H9 (cell line): Measurements from ENCODE around the gene SLC2A2. TPM values are rescaled to one million over a fixed set of nuclear protein-coding genes. Genes with fewer than 3 reads are reported as not detected.

Experiments
- DNase-seq: peaks from one replicate; pipeline ENCODE4 v3.0.0-alpha.2; 2017
- H2AFZ ChIP-seq: one replicate; pipeline ENCODE4 v1.6.1; 2013; ENCODE audit warnings: mild to moderate bottlenecking, low read length, control low read depth, moderate library complexity
- H2AK5ac ChIP-seq: 2 replicates; pipeline ENCODE4 v1.6.1; 2013; ENCODE audit warnings: low read length, control low read depth, mixed read lengths; ENCODE audit not compliant: insufficient read length
- H2BK120ac ChIP-seq: one replicate; pipeline ENCODE4 v1.6.1; 2013; ENCODE audit warnings: low read depth, mild to moderate bottlenecking, low read length, control low read depth, inconsistent platforms; ENCODE audit not compliant: poor library complexity, severe bottlenecking
- H2BK12ac ChIP-seq: 2 replicates; pipeline ENCODE4 v1.6.1; 2013; ENCODE audit warnings: low read length, control low read depth, mixed read lengths, low read depth; ENCODE audit not compliant: insufficient read length
- H2BK15ac ChIP-seq: 2 replicates; pipeline ENCODE4 v1.6.1; 2013; ENCODE audit warnings: low read depth, low read length, control low read depth
- H2BK20ac ChIP-seq: one replicate; pipeline ENCODE4 v1.6.1; 2013; ENCODE audit warnings: low read depth, mild to moderate bottlenecking, low read length, control low read depth, inconsistent platforms; ENCODE audit not compliant: poor library complexity, severe bottlenecking
- H2BK5ac ChIP-seq: 2 replicates; pipeline ENCODE4 v1.6.1; 2013; ENCODE audit warnings: low read length, control low read depth, mixed read lengths; ENCODE audit not compliant: insufficient read length
- H3K14ac ChIP-seq: 2 replicates; pipeline ENCODE4 v1.6.1; 2013; ENCODE audit warnings: low read length, control low read depth; ENCODE audit not compliant: insufficient read depth
- H3K18ac ChIP-seq: 2 replicates; pipeline ENCODE4 v1.6.1; 2013; ENCODE audit warnings: low read depth, mild to moderate bottlenecking, mixed read lengths, low read length, control low read depth; ENCODE audit not compliant: insufficient read length
- H3K23ac ChIP-seq: 2 replicates; pipeline ENCODE4 v1.6.1; 2013; ENCODE audit warnings: low read length, control low read depth, mixed read lengths, low read depth; ENCODE audit not compliant: insufficient read length
- H3K23me2 ChIP-seq: 2 replicates; pipeline ENCODE4 v1.6.1; 2013; ENCODE audit warnings: low read depth, mild to moderate bottlenecking, mixed read lengths, low read length, control low read depth; ENCODE audit not compliant: insufficient read length, poor library complexity, severe bottlenecking
- H3K27ac ChIP-seq: 2 replicates; pipeline ENCODE4 v1.5.1; 2013; ENCODE audit warnings: low read length, control low read depth, mixed read lengths, low read depth; ENCODE audit not compliant: insufficient read length
- H3K27me3 ChIP-seq: 2 replicates; pipeline ENCODE4 v1.6.1; 2013; ENCODE audit warnings: low read length, control low read depth, inconsistent platforms; ENCODE audit not compliant: insufficient read depth
- H3K4ac ChIP-seq: 2 replicates; pipeline ENCODE4 v1.6.1; 2013; ENCODE audit warnings: low read depth, mild to moderate bottlenecking, control low read depth, inconsistent platforms, low read length, moderate library complexity
- H3K4me1 ChIP-seq: 2 replicates; pipeline ENCODE4 v1.6.1; 2013; ENCODE audit warnings: low read length, control low read depth, inconsistent platforms; ENCODE audit not compliant: insufficient read depth
- H3K4me2 ChIP-seq: 2 replicates; pipeline ENCODE4 v1.6.1; 2013; ENCODE audit warnings: low read length, control low read depth, mixed read lengths; ENCODE audit not compliant: insufficient read length, insufficient read depth
- H3K56ac ChIP-seq: 2 replicates; pipeline ENCODE4 v1.6.1; 2013; ENCODE audit warnings: low read depth, mild to moderate bottlenecking, mixed read lengths, low read length, control low read depth; ENCODE audit not compliant: insufficient read length
- H3K79me1 ChIP-seq: 2 replicates; pipeline ENCODE4 v1.6.1; 2013; ENCODE audit warnings: low read depth, mild to moderate bottlenecking, moderate library complexity, low read length, control low read depth, inconsistent platforms; ENCODE audit not compliant: insufficient read depth, poor library complexity, severe bottlenecking
- H3K79me2 ChIP-seq: 2 replicates; pipeline ENCODE4 v1.6.1; 2013; ENCODE audit warnings: low read length, control low read depth, inconsistent platforms; ENCODE audit not compliant: insufficient read depth
- H3K9ac ChIP-seq: 2 replicates; pipeline ENCODE4 v1.6.1; 2013; ENCODE audit warnings: low read length, control low read depth, mixed read lengths; ENCODE audit not compliant: insufficient read length; ENCODE audit errors: extremely low read depth
- H3K9me3 ChIP-seq: one replicate; pipeline ENCODE4 v1.6.1; 2013; ENCODE audit warnings: low read depth, low read length, inconsistent platforms; ENCODE audit not compliant: control insufficient read depth
- H3T11ph ChIP-seq: one replicate; pipeline ENCODE4 v1.6.1; 2013; ENCODE audit warnings: mild to moderate bottlenecking, low read length, control low read depth, inconsistent platforms
- H4K20me1 ChIP-seq: one replicate; pipeline ENCODE4 v1.6.1; 2013; ENCODE audit not compliant: control insufficient read depth, insufficient read length, insufficient read depth
- H4K5ac ChIP-seq: 2 replicates; pipeline ENCODE4 v1.6.1; 2013; ENCODE audit warnings: low read depth, mild to moderate bottlenecking, mixed read lengths, low read length, control low read depth; ENCODE audit not compliant: insufficient read length
- H4K8ac ChIP-seq: replicated peaks from 2 replicates; pipeline ENCODE4 v1.6.1; 2013; ENCODE audit warnings: low read length, control low read depth, mixed read lengths, low read depth; ENCODE audit not compliant: insufficient read length
- H4K91ac ChIP-seq: 2 replicates; pipeline ENCODE4 v1.6.1; 2013; ENCODE audit warnings: low read depth, mild to moderate bottlenecking, moderate library complexity, mixed read lengths, low read length, control low read depth; ENCODE audit not compliant: insufficient read length
- H3K27ac Mint-ChIP-seq, 3 experiments: 2 replicates in 2 of 3; 3 replicates in 1 of 3; pipeline ENCODE4 v1.8.0; 2020 to 2021; ENCODE audit warnings: mixed read lengths in 3 of 3, mild to moderate bottlenecking in 1 of 3, moderate library complexity in 1 of 3
- H3K27me3 Mint-ChIP-seq: 2 replicates; pipeline ENCODE4 v1.8.0; 2021; ENCODE audit warnings: low read depth, mild to moderate bottlenecking, moderate library complexity, mixed read lengths
- H3K36me3 Mint-ChIP-seq, 3 experiments: 2 replicates in 2 of 3; 3 replicates in 1 of 3; pipeline ENCODE4 v1.8.0; 2020 to 2021; ENCODE audit warnings: low read depth in 3 of 3, mixed read lengths in 3 of 3; ENCODE audit not compliant: insufficient read depth in 1 of 3
- H3K4me1 Mint-ChIP-seq, 2 experiments: 2 replicates each; pipeline ENCODE4 v1.8.0; 2020; ENCODE audit warnings: mixed read lengths in 2 of 2
- H3K4me3 Mint-ChIP-seq, 2 experiments: 2 replicates in 1 of 2; 3 replicates in 1 of 2; pipeline ENCODE4 v1.8.0; 2020 to 2021; ENCODE audit warnings: mild to moderate bottlenecking in 2 of 2, mixed read lengths in 2 of 2, moderate library complexity in 1 of 2
- H3K9me3 Mint-ChIP-seq, 2 experiments: 2 replicates in 1 of 2; 3 replicates in 1 of 2; pipeline ENCODE4 v1.8.0; 2020; ENCODE audit warnings: mild to moderate bottlenecking in 2 of 2, mixed read lengths in 2 of 2, moderate library complexity in 1 of 2
- total RNA-seq: library from RNA; stranded (reverse); gene quantifications from 2 replicates; pipeline ENCODE4 v1.2.1, GENCODE V29; 2021
- TF ChIP-seq, protein P1 (sequence below): fragments of 200-600 bp; sonication (generic); conservative IDR thresholded peaks from 3 replicates; pipeline ENCODE4 v1.8.0; 2021; ENCODE audit warnings: antibody characterized with exemption, mild to moderate bottlenecking

The SLC2A2 gene
- total RNA-seq, 1 experiment from 2014 or later, result not detected

DNA sequence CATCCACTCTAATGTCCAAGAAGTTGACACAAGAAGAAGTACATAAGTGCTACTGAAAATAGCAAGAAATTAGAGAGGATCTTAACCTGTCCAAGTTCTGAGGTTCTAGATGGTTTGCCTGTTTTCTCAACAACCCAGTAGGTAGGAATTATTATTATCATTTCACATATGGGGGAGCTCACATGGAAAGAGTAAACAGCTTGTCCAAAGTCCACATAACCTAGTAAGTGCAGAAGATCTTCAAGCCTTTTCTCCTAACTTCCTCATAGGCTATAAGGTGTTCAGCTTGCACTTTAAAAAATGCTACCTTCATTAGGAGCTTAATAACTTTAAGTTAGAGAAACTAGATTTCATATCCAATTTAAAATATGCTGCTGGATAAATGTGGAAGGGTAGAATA is 3.0 kb downstream of the SLC2A2 start:
- Mint-ChIP-seq H3K4me3 (no peak overlapping the region), H3K36me3 (no peaks in the 10 kb centered on the region), H3K27ac (no peak overlapping the region), H3K4me1 (no peaks in the 10 kb centered on the region), H3K9me3 (no peaks in the 10 kb centered on the region), H3K27me3 (peaks cover 5% of the 10 kb centered on the region; the same call in 1 of the 2 replicates)
- H3K9me3 ChIP-seq, result no peaks in the 10 kb centered on the region
- H2AFZ ChIP-seq, result no peak overlapping the region
- H3K27me3 ChIP-seq, result no peaks in the 10 kb centered on the region
- H3K56ac ChIP-seq, result no peak overlapping the region
- H2BK15ac ChIP-seq, result no peak overlapping the region
- H3T11ph ChIP-seq, result no peak overlapping the region
- H4K8ac ChIP-seq, result no peak overlapping the region
- no peak overlapping the region for H4K91ac ChIP-seq
- H2BK5ac ChIP-seq, result no peak overlapping the region
- no peak overlapping the region for H3K9ac ChIP-seq
- no peak overlapping the region for H3K23ac ChIP-seq
- no peak overlapping the region for H2BK120ac ChIP-seq
- no peaks in the 10 kb centered on the region for H3K79me2 ChIP-seq
- H2AK5ac ChIP-seq, result no peak overlapping the region
- H3K4ac ChIP-seq, result no peak overlapping the region
- no peak overlapping the region for H3K14ac ChIP-seq
- no peak overlapping the region for H3K18ac ChIP-seq
- H3K79me1 ChIP-seq, result no peaks in the 10 kb centered on the region
- no peak overlapping the region for H2BK20ac ChIP-seq
- H4K20me1 ChIP-seq, result no peaks in the 10 kb centered on the region
- H3K23me2 ChIP-seq, result no peaks in the 10 kb centered on the region
- H3K4me2 ChIP-seq, result no peak overlapping the region
- H4K5ac ChIP-seq, result no peak overlapping the region
- H2BK12ac ChIP-seq, result no peak overlapping the region
- H3K27ac ChIP-seq, result no peak overlapping the region
- no peak for DNase-seq
- H3K4me1 ChIP-seq, result no peaks in the 10 kb centered on the region
- TF ChIP-seq, protein P1, sequence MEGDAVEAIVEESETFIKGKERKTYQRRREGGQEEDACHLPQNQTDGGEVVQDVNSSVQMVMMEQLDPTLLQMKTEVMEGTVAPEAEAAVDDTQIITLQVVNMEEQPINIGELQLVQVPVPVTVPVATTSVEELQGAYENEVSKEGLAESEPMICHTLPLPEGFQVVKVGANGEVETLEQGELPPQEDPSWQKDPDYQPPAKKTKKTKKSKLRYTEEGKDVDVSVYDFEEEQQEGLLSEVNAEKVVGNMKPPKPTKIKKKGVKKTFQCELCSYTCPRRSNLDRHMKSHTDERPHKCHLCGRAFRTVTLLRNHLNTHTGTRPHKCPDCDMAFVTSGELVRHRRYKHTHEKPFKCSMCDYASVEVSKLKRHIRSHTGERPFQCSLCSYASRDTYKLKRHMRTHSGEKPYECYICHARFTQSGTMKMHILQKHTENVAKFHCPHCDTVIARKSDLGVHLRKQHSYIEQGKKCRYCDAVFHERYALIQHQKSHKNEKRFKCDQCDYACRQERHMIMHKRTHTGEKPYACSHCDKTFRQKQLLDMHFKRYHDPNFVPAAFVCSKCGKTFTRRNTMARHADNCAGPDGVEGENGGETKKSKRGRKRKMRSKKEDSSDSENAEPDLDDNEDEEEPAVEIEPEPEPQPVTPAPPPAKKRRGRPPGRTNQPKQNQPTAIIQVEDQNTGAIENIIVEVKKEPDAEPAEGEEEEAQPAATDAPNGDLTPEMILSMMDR, result no peak
